GM12801 (cell line): ENCODE data around the gene CCDC158.

Experiments used
- TF ChIP-seq, protein P1 (sequence below): IDR thresholded peaks from one replicate; pipeline ENCODE4 v1.5.1; 2011; ENCODE audit warnings: control low read depth; ENCODE audit not compliant: insufficient read length; ENCODE audit errors: extremely low read depth

CCDC158 gene

GRCh38 chr4:76265631-76266218 lies 155.2 kb downstream of the CCDC158 start:
- TF ChIP-seq, protein P1, sequence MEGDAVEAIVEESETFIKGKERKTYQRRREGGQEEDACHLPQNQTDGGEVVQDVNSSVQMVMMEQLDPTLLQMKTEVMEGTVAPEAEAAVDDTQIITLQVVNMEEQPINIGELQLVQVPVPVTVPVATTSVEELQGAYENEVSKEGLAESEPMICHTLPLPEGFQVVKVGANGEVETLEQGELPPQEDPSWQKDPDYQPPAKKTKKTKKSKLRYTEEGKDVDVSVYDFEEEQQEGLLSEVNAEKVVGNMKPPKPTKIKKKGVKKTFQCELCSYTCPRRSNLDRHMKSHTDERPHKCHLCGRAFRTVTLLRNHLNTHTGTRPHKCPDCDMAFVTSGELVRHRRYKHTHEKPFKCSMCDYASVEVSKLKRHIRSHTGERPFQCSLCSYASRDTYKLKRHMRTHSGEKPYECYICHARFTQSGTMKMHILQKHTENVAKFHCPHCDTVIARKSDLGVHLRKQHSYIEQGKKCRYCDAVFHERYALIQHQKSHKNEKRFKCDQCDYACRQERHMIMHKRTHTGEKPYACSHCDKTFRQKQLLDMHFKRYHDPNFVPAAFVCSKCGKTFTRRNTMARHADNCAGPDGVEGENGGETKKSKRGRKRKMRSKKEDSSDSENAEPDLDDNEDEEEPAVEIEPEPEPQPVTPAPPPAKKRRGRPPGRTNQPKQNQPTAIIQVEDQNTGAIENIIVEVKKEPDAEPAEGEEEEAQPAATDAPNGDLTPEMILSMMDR = no peak
